HPDE6-E6E7 (cell line): Measurements from ENCODE around the gene PNMA8B.
A peak's percentile ranks its signal among the peaks of the same experiment; 100 is the strongest.
"Not testable (repeated sequence)": the region's sequence is repeated elsewhere in the genome, so short reads cannot be mapped to it uniquely, and the experiment has no call there.

Source experiments
- DNase-seq: peaks from one replicate; pipeline ENCODE4 v3.0.0; 2011; ENCODE audit warnings: missing footprints; ENCODE audit errors: extremely low spot score

Gene PNMA8B

GRCh38 chr19:46513461-46514236 lies 18.0 kb upstream of the PNMA8B start:
- peak; percentile 60 for DNase-seq

- DNase-seq = no peak
These were observed 15.6 kb upstream of the PNMA8B start for GRCh38 chr19:46511237-46511636.

- DNase-seq = no peak
These were observed 12.5 kb upstream of the PNMA8B start for GRCh38 chr19:46508206-46508605.

- DNase-seq = no peak
These were observed 8.3 kb upstream of the PNMA8B start for GRCh38 chr19:46503848-46504453.

GRCh38 chr19:46502891-46503290 lies 7.2 kb upstream of the PNMA8B start:
- DNase-seq = no peak

GRCh38 chr19:46499692-46500091 lies 4.0 kb upstream of the PNMA8B start:
- no peak for DNase-seq

- no peak for DNase-seq
These were observed 2.1 kb upstream of the PNMA8B start for GRCh38 chr19:46497773-46498172.

GRCh38 chr19:46496886-46497285 lies 1.2 kb upstream of the PNMA8B start:
- not testable (repeated sequence) for DNase-seq

- no peak for DNase-seq
These were observed 637 bp upstream of the PNMA8B start for GRCh38 chr19:46496304-46496703.

GRCh38 chr19:46494941-46495785 lies 504 bp downstream of the PNMA8B start:
- DNase-seq = no peak

- no peak for DNase-seq
These were observed 1.3 kb downstream of the PNMA8B start for GRCh38 chr19:46494146-46494940.

- no peak for DNase-seq
These were observed 2.2 kb downstream of the PNMA8B start for GRCh38 chr19:46493236-46494145.

- no peak for DNase-seq
These were observed 2.8 kb downstream of the PNMA8B start for GRCh38 chr19:46492841-46493235.

- DNase-seq = no peak
These were observed 3.5 kb downstream of the PNMA8B start for GRCh38 chr19:46491975-46492682.

GRCh38 chr19:46490774-46491173 lies 4.9 kb downstream of the PNMA8B start:
- no peak for DNase-seq

- DNase-seq = no peak
These were observed 6.0 kb downstream of the PNMA8B start for GRCh38 chr19:46489445-46490272.

GRCh38 chr19:46488551-46488950 lies 7.1 kb downstream of the PNMA8B start:
- no peak for DNase-seq

GRCh38 chr19:46487802-46488445 lies 7.7 kb downstream of the PNMA8B start:
- peak; percentile 55 for DNase-seq
